Endothelial cell of umbilical vein (primary cell): ENCODE data around the gene MCF2L. TPM values are rescaled to one million over a fixed set of nuclear protein-coding genes. Genes with fewer than 3 reads are reported as not detected.

Experiments used
- BruUV-seq: library from RNA; stranded (reverse); fragments of 400-500 nt; replicated peaks from 2 replicates; lab custom pipeline; 2021; lab: Mats Ljungman, UMichigan
- CTCF ChIA-PET: fragments of 300-600, 350-600 bp; sonication (Branson Sonifier 250); formaldehyde crosslinking; loops from one replicate; lab custom pipeline; 2021; ENCODE audit warnings: antibody characterized with exemption, inconsistent platforms; lab: Charles Lee
- POLR2A ChIA-PET: fragments of 300-600, 350-600 bp; sonication (Branson Sonifier 250); formaldehyde crosslinking; loops from one replicate; lab custom pipeline; 2021; ENCODE audit warnings: antibody characterized with exemption, inconsistent platforms; lab: Charles Lee
- DNase-seq: peaks from one replicate; pipeline ENCODE4 v3.0.0-alpha.2; 2011; ENCODE audit warnings: low read depth, low spot score
- FAIRE-seq: peaks from 2 replicates; lab custom pipeline; 2011; peaks lifted over from hg19 to GRCh38; lab: Jason Lieb, UNC
- H2AFZ ChIP-seq: 2 replicates; pipeline ENCODE4 v1.6.0; 2012; ENCODE audit warnings: low read depth, low read length, control low read depth, inconsistent platforms
- H3K27ac ChIP-seq: 2 replicates; pipeline ENCODE4 v1.5.1; 2011; ENCODE audit warnings: low read depth, mild to moderate bottlenecking, control low read depth, low read length, moderate library complexity; ENCODE audit not compliant: insufficient read depth
- H3K27me3 ChIP-seq, 2 experiments: 2 replicates each; pipeline versions ENCODE4 v1.6.0 to v1.6.1; 2011; ENCODE audit warnings: low read length in 2 of 2, mixed read lengths in 1 of 2; ENCODE audit not compliant: control insufficient read depth in 2 of 2, insufficient read depth in 2 of 2
- H3K36me3 ChIP-seq, 2 experiments: 2 replicates in 1 of 2; 3 replicates in 1 of 2; pipeline ENCODE4 v1.5.1; 2011; ENCODE audit warnings: low read length in 2 of 2, mild to moderate bottlenecking in 1 of 2, moderate library complexity in 1 of 2; ENCODE audit not compliant: control insufficient read depth in 2 of 2, insufficient read depth in 2 of 2; ENCODE audit errors: extremely low read depth in 1 of 2
- H3K4me1 ChIP-seq: 3 replicates; pipeline ENCODE4 v1.5.1; 2011; ENCODE audit warnings: mild to moderate bottlenecking, low read length; ENCODE audit not compliant: control insufficient read depth, insufficient read depth; ENCODE audit errors: extremely low read depth
- H3K4me2 ChIP-seq: 2 replicates; pipeline ENCODE4 v1.6.1; 2011; ENCODE audit warnings: low read length, control low read depth, mixed read lengths; ENCODE audit not compliant: insufficient read depth
- H3K4me3 ChIP-seq, 3 experiments: fragments of 200-600 bp in 1 of 3; sonication (generic), shearing (Covaris generic) in 1 of 3; replicated peaks in 1 of 3; 2 replicates each; pipeline ENCODE4 v1.5.1; 2011 to 2016; ENCODE audit warnings: control low read depth in 3 of 3, low read length in 3 of 3, mild to moderate bottlenecking in 2 of 3, inconsistent platforms in 1 of 3, low read depth in 1 of 3, moderate library complexity in 1 of 3; ENCODE audit not compliant: insufficient read depth in 1 of 3
- H3K79me2 ChIP-seq: 2 replicates; pipeline ENCODE4 v1.6.0; 2012; ENCODE audit warnings: low read length, inconsistent platforms; ENCODE audit not compliant: control insufficient read depth, insufficient read depth
- H3K9ac ChIP-seq: replicated peaks from 2 replicates; pipeline ENCODE3; 2011; ENCODE audit warnings: low read length, control low read depth; ENCODE audit not compliant: insufficient read depth; ENCODE audit errors: extremely low read depth
- H3K9me1 ChIP-seq: replicated peaks from 3 replicates; pipeline ENCODE4 v1.6.0; 2011; ENCODE audit warnings: mild to moderate bottlenecking, low read length; ENCODE audit not compliant: control insufficient read depth, insufficient read depth; ENCODE audit errors: extremely low read depth
- H3K9me3 ChIP-seq: replicated peaks from 2 replicates; pipeline ENCODE4 v1.5.1; 2012; ENCODE audit warnings: low read length, inconsistent platforms; ENCODE audit not compliant: control insufficient read depth, insufficient read depth
- H4K20me1 ChIP-seq: replicated peaks from 2 replicates; pipeline ENCODE3; 2011; ENCODE audit warnings: mild to moderate bottlenecking, low read length; ENCODE audit not compliant: control insufficient read depth, insufficient read depth; ENCODE audit errors: extremely low read depth
- EZH2 ChIP-seq: IDR thresholded peaks from 2 replicates; pipeline ENCODE4 v1.6.1; 2012; ENCODE audit warnings: borderline replicate concordance, low read depth, mild to moderate bottlenecking, moderate library complexity, low read length, inconsistent platforms; ENCODE audit not compliant: severe bottlenecking
- FOS ChIP-seq: IDR thresholded peaks from 2 replicates; pipeline ENCODE4 v1.6.1; 2011; ENCODE audit warnings: mild to moderate bottlenecking, low read length, moderate library complexity, borderline replicate concordance; ENCODE audit not compliant: insufficient read depth
- JUN ChIP-seq: IDR thresholded peaks from 2 replicates; pipeline ENCODE4 v1.6.1; 2011; ENCODE audit warnings: borderline replicate concordance, low read depth; ENCODE audit not compliant: insufficient read length, insufficient read depth
- MYC ChIP-seq: IDR thresholded peaks from one replicate; pipeline ENCODE4 v1.6.1; 2011; ENCODE audit warnings: mild to moderate bottlenecking, low read depth, low read length
- POLR2A ChIP-seq: IDR thresholded peaks from 2 replicates; pipeline ENCODE4 v1.6.1; 2012; ENCODE audit warnings: low read depth, mild to moderate bottlenecking, control low read depth, low read length
- POLR2AphosphoS5 ChIP-seq: IDR thresholded peaks from 2 replicates; pipeline ENCODE4 v1.6.1; 2012; ENCODE audit warnings: low read depth, mild to moderate bottlenecking, control low read depth, low read length, moderate library complexity; ENCODE audit not compliant: insufficient read depth
- dilution Hi-C: fragments of 300-500 bp; cut with MboI; formaldehyde crosslinking; loops from one replicate; pipeline ENCODE4 v1.15.0; 2019; ENCODE audit warnings: low sequenced_read_pairs; ENCODE audit not compliant: extremely low pct_ligation_motif_present
- intact Hi-C: fragments of 100-400 bp; cut with micrococcal nuclease; formaldehyde crosslinking; loops from one replicate; pipeline ENCODE4 v1.10.0; 2022
- polyA plus RNA-seq, 4 experiments: library from polyadenylated mRNA; depleted of rRNA in 3 of 4; stranded (reverse) in 3 of 4; unstranded in 1 of 4; fragments of >200 nt; gene quantifications; 2 replicates each; pipeline versions ENCODE4 v1.2.1 to v1.2.3, GENCODE V29; 2011 to 2012; ENCODE audit warnings: missing spikeins in 1 of 4
- total RNA-seq: library from RNA; stranded (reverse); gene quantifications from 2 replicates; pipeline ENCODE4 v1.2.3, GENCODE V29; 2021
- TF ChIP-seq, protein P1 (sequence below), 2 donors: IDR thresholded peaks; 1 replicate in 1 of 2; 2 replicates in 1 of 2; pipeline ENCODE4 v1.5.1; 2011; ENCODE audit warnings: low read length in 2 of 2, mild to moderate bottlenecking in 2 of 2, moderate library complexity in 2 of 2, control low read depth in 1 of 2, inconsistent platforms in 1 of 2, low read depth in 1 of 2; ENCODE audit not compliant: insufficient read depth in 1 of 2; ENCODE audit errors: extremely low read depth in 1 of 2

The MCF2L gene
- total and polyA plus RNA-seq, 2 donors (not counting 3 experiments of a cell fraction or from before 2014, with no cell fraction given): 0.33 to 0.58 TPM

DNA sequence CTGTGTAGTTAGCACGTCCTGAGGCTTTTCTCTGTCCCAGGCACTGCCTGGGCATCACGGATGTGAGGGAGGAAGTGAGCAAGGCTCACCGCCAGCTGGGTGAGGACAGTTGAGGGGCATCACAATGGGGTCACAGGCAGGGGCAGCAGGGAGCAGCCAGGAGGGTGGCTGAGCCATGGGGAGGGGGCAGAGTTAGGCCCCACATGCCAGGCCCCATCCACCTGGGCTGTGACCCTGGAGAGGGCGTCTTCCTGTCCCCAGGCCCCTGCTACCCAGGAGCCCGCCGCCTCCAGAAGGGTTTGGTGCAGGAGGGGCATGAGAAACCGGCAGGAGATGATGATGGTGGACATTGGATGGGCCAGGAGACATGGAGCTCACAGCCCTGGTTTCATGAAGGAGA lies 79.8 kb downstream of the MCF2L start:
- H3K9me3 ChIP-seq: no peaks in the 10 kb centered on the region
- POLR2A ChIA-PET: no interaction called here
- BruUV-seq: no TSS peak
- no peaks in the 10 kb centered on the region for H3K27me3 ChIP-seq
- H3K27ac ChIP-seq: no peak overlapping the region
- no peak overlapping the region for H3K9ac ChIP-seq
- dilution Hi-C loops (no loop called here), intact Hi-C loops (no loop called here)
- DNase-seq (no peak), FAIRE-seq (no peak)
- H3K79me2 ChIP-seq: no peaks in the 10 kb centered on the region
- CTCF ChIA-PET: interaction anchor here (0.8 kb wide), 1 partner anchor 19 kb away, joined by 3 read pairs; no protein-coding TSS in a partner anchor
- no peaks in the 10 kb centered on the region for H3K4me1 ChIP-seq
- no peaks in the 10 kb centered on the region for H4K20me1 ChIP-seq
- no peaks in the 10 kb centered on the region for H3K36me3 ChIP-seq
- no peak for TF ChIP-seq EZH2
- TF ChIP-seq POLR2AphosphoS5: no peak
- no peak for TF ChIP-seq JUN
- no peak for TF ChIP-seq POLR2A
- no peak for TF ChIP-seq MYC
- TF ChIP-seq, protein P1, sequence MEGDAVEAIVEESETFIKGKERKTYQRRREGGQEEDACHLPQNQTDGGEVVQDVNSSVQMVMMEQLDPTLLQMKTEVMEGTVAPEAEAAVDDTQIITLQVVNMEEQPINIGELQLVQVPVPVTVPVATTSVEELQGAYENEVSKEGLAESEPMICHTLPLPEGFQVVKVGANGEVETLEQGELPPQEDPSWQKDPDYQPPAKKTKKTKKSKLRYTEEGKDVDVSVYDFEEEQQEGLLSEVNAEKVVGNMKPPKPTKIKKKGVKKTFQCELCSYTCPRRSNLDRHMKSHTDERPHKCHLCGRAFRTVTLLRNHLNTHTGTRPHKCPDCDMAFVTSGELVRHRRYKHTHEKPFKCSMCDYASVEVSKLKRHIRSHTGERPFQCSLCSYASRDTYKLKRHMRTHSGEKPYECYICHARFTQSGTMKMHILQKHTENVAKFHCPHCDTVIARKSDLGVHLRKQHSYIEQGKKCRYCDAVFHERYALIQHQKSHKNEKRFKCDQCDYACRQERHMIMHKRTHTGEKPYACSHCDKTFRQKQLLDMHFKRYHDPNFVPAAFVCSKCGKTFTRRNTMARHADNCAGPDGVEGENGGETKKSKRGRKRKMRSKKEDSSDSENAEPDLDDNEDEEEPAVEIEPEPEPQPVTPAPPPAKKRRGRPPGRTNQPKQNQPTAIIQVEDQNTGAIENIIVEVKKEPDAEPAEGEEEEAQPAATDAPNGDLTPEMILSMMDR (IDR thresholded peaks at IDR 0.05; ENCODE audit: extremely low read depth in 1 of 2, insufficient read depth in 1 of 2, low read depth in 1 of 2, low read length in 2 of 2): no peak
- TF ChIP-seq FOS: no peak
- H3K4me3 ChIP-seq: no peak overlapping the region
- H3K4me2 ChIP-seq: no peak overlapping the region
- H3K9me1 ChIP-seq: no peaks in the 10 kb centered on the region
- no peak overlapping the region for H2AFZ ChIP-seq
